Cardiac muscle cell (in vitro differentiated cells and primary cell): ENCODE data around the gene TNFRSF11A. TPM values are rescaled to one million over a fixed set of nuclear protein-coding genes. Genes with fewer than 3 reads are reported as not detected.

Experiments
- DNase-seq, 2 donors: peaks; one replicate each; pipeline versions ENCODE4 v3.0.0 to v3.0.0-alpha.2; 2010 to 2017; ENCODE audit warnings: low read depth in 1 of 2, low spot score in 1 of 2
- H3K27ac ChIP-seq: fragments of 200-600 bp; sonication (generic); 2 replicates; pipeline ENCODE4 v1.5.1; 2016
- H3K27me3 ChIP-seq: fragments of 200-600 bp; sonication (generic); 2 replicates; pipeline ENCODE4 v1.6.0; 2016; ENCODE audit warnings: control low read depth
- H3K36me3 ChIP-seq: fragments of 200-600 bp; sonication (generic); 2 replicates; pipeline ENCODE4 v1.5.1; 2016; ENCODE audit warnings: control low read depth
- H3K4me1 ChIP-seq: fragments of 200-600 bp; sonication (generic); 2 replicates; pipeline ENCODE4 v1.8.1; 2017; ENCODE audit warnings: low read depth, mild to moderate bottlenecking, mixed run types
- H3K4me3 ChIP-seq: fragments of 200-600 bp; sonication (generic); 2 replicates; pipeline ENCODE4 v1.5.1; 2016; ENCODE audit warnings: mild to moderate bottlenecking
- H3K9me3 ChIP-seq: fragments of 200-600 bp; sonication (generic); 2 replicates; pipeline ENCODE4 v1.5.1; 2017; ENCODE audit warnings: low read depth, mild to moderate bottlenecking, control low read depth
- CTCF ChIP-seq: IDR thresholded peaks from 2 replicates; pipeline ENCODE4 v1.5.1; 2012; ENCODE audit warnings: low read depth, mild to moderate bottlenecking, low read length
- polyA plus RNA-seq: library from polyadenylated mRNA; unstranded; fragments of >200 nt; fragmentation: Nextera tagmentation; extraction: Ambion mirVana; gene quantifications from 2 replicates; pipeline ENCODE4 v1.2.1, GENCODE V29; 2016
- total RNA-seq: library from RNA; depleted of rRNA; stranded (reverse); fragments of >200 nt; gene quantifications from 2 replicates; pipeline ENCODE4 v1.2.3, GENCODE V29; 2016

TNFRSF11A gene
- total and polyA plus RNA-seq, 2 experiments from 2014 or later: 0.66 to 1.2 TPM

- no peak for TF ChIP-seq CTCF
- Histone ChIP-seq H3K36me3 (no peaks in the 10 kb centered on the region), H3K4me1 (peaks cover 18% of the 10 kb centered on the region), H3K9me3 (no peaks in the 10 kb centered on the region), H3K27ac (no peak overlapping the region), H3K27me3 (peaks cover 42% of the 10 kb centered on the region), H3K4me3 (peak overlapping the region; percentile 61)
- peak in 1 of 2 donors; percentile 52 for DNase-seq
Measured at GRCh38 chr18:62325806-62326645, 916 bp downstream of the TNFRSF11A start.

GRCh38 chr18:62326646-62327348 is 1.7 kb downstream of the TNFRSF11A start:
- Histone ChIP-seq H3K4me3 (no peak overlapping the region), H3K36me3 (no peaks in the 10 kb centered on the region), H3K4me1 (peaks cover 18% of the 10 kb centered on the region), H3K27ac (no peak overlapping the region), H3K9me3 (no peaks in the 10 kb centered on the region), H3K27me3 (peaks cover 42% of the 10 kb centered on the region)
- DNase-seq: no peak
- no peak for TF ChIP-seq CTCF

GRCh38 chr18:62327977-62328376 is 2.9 kb downstream of the TNFRSF11A start:
- H3K4me1 ChIP-seq: peaks cover 18% of the 10 kb centered on the region
- no peak for TF ChIP-seq CTCF
- no peak for DNase-seq
- H3K36me3 ChIP-seq: no peaks in the 10 kb centered on the region
- no peak overlapping the region for H3K27ac ChIP-seq
- no peaks in the 10 kb centered on the region for H3K9me3 ChIP-seq
- no peak overlapping the region for H3K4me3 ChIP-seq
- H3K27me3 ChIP-seq: peaks cover 38% of the 10 kb centered on the region

GRCh38 chr18:62328586-62329525 is 3.7 kb downstream of the TNFRSF11A start:
- no peak for DNase-seq
- H3K4me1 ChIP-seq: peaks cover 18% of the 10 kb centered on the region
- no peaks in the 10 kb centered on the region for H3K36me3 ChIP-seq
- no peak overlapping the region for H3K27ac ChIP-seq
- H3K4me3 ChIP-seq: no peak overlapping the region
- no peak for TF ChIP-seq CTCF
- H3K27me3 ChIP-seq: peaks cover 35% of the 10 kb centered on the region
- no peaks in the 10 kb centered on the region for H3K9me3 ChIP-seq
